GOT3 (cell line): ENCODE results near the gene PTCH1.

Source experiments
- DNase-seq: peaks from one replicate; lab custom pipeline; 2025; ENCODE audit warnings: mixed read lengths; lab: John Stamatoyannopoulos, UW

Gene PTCH1

DNA sequence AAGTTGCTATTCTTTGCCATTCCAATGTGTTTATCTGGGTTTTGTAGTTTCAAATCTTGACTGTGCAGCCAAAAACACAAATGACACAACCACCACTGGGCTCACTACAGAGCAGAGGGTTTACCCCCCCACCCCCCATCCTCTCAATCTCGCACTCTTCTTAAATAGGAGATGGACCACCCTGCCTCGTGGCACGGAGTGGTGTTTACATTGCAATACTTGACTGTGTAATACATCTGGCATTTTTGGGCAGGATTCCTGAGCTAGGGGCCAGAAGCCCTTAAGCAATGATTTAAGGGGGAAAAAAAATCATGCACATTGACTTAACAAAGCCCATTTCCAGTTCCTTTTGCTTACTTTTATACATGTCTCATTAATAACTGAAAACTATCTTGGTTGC, 19.0 kb downstream of the PTCH1 start:
- DNase-seq: no peak

DNA sequence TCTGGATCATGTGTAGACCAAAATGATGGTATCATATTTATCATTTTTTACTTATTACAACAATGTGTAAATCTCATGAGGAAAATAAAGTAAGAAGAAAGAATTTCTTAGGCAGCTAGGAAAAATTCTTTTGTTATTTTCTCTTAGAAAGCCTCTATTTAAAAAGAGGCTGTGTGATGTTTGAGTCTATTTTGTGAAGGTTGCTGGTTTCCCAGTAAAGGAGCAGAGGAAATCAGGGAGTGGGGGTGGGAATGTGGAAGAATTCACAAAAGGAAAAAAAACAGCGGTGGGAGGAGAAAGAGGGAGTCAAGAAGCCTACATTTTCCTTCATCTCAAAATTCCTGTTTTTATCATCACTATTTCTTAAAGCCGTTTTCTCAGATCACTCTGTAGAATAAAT, 20.1 kb downstream of the PTCH1 start:
- DNase-seq: no peak

DNA sequence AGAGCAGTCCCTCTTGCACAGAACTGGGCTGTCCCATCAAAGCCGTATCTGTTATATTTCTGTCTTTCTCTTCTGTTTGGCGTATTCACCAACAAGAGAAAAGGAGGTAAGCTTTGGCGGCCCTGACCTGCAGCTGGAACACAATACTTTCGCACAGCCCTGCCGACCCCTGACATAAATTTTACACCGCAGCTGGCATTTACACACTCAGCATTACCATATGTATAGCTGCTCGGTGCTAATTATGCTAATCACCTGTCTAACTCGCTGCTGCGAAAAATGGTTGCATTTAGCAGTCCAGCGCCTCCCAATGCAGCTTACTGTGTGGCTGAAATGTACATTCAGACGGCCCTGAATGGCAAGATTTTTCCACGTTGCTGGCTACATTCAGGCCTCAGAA, 20.8 kb downstream of the PTCH1 start:
- DNase-seq: no peak

DNA sequence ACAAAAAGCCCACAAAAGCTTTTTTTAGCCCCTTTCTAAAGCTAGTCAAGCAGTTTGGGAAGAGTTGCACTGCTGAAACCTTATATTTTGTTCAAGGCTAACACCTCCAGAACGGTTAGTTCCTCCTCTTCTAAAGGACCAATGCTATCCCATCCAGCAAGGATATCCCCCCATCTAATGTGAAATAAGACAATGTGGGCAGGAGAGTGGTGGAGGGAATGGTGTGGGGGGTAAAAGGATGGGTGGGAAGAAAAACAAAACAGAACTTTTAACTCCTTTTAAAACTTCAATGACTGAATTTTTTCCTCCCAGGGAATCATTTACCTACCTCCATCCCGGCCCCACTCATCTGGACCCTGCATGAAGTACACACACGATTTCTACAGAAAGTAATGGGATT, 21.2 kb downstream of the PTCH1 start:
- no peak for DNase-seq

DNA sequence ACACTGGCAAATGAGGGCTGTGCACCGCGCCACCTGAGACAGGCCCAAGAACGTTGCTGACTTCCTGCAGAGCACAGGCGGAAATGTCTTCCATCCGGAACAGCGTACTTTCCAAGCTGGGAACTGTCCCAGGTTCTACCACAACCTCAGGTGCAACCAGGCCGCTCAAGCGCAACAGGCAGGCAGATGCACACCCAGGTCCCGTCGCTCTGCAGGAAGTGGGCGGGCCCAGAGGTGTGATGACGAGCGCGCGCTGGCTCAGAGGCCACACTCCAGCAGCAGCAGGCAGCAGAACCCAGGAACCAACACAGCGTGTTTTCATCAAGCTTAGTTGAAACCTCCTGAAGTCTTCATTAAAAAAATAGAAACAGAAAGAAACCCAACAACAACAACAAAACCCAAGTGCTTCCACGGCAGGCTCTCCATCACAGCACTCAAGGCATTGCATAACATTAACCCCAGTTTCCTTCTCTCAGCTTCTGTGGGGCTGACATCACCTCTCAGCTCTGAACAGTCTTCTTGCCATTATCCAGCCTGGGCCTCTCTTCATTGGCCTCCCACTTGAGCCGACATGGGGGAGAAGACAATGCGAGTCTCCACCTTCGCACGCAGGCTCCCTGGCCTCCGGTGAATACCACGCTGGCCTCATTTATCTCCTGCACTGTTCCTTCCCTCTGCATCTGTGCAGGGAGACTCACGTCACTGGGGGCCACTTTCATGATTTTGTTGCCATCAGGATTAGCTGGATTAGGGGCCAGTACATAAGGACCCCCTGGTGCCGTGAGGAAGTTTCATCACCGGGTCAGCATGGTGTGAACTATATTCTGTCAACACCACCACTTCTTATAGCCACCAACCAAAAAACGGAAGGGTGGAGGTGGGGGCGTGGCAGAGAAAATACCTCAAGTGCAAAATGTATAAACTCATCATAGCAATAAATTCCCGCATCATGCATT, 22.1 kb downstream of the PTCH1 start:
- DNase-seq: no peak

DNA sequence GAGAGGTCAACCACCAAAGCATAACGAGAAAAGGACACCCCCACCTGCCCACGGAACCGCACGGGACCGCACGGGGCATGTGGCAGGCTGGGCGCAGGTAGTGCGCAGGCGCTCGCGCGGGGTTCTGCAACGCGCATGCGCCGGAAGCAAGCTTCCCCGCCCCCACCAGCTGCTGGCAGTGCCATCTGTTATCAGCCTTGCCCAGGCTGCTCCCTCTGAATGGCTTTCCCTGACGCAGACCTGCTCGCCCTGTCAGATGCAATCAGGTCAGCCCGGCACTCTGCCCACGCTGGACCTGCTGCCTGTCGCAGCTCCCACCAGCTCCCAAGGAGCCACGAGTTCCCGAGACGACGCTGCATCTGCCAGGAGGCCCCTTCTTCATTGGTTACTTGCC, 22.8 kb downstream of the PTCH1 start:
- no peak for DNase-seq

DNA sequence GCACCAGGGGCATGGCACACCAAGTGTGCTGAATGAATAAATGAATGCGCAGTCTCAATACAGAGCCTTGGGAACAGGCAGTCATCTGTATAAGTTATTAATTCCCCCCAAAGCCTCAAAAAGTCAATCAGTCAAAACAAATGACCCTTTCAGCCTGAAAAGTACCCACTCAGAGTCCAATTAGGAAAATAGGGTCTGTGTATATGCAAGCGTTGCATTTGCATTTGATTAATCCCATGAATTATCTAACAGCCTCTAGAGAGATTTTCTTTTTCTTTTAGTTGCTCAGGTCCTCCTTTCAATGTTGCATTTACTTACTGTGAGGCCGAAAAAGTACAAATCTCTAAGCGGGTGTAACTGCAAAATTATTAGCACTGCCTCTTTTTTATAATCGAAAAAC, 23.4 kb downstream of the PTCH1 start:
- DNase-seq: no peak

DNA sequence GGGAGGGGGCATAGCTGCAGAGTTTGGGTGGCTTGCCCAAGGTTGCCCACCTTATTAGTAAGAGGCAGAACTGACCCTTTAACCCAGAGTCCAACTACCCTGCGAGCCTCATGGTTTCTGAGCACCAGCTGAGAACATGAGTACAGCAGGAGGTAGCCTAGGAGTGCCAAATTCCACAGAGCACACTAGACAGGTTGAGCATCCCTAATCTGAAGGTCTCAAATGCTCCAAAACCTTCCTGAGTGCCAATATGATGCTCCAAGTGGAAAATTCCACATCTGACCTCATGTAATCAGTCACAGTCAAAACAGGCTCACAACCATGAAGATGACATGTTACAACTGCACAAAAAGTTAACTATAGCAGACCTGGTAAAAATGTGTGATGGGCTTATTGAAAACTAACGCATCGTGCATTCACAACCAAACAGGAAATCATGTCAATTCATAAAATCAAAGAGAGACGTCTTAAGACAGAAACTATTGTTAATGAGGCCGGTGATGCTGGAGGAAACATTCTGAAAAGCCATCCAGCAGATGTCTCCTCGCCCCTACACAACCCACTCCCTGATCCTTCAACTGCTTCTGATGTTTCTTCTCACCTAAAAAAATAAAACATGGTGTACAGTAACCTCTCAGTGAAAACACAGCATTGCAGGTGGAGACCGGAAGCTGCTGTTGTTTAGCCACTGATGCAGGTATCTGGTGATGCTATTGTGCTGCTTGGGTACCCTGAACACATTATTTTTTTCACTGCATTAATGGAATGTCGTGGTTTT, 25.0 kb downstream of the PTCH1 start:
- DNase-seq: no peak

DNA sequence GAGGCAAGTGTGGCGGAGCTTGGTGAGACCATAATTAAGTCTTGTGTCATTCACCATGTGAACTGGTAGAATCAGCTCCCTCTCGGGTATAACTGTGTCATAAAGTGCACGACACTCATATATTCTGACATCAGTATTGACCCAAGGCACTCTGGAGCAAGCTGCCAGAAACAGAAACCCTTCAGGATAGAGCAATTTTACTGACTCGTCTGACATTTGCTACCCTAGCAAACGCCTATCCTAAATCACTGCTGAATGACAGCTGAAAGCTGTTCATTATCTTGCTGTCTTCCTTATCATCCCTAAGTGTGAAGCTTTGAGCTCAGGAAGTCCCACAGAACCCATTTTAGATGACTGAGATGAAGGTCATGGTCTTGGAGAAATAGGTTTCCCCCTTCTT, 27.8 kb downstream of the PTCH1 start:
- DNase-seq: no peak

DNA sequence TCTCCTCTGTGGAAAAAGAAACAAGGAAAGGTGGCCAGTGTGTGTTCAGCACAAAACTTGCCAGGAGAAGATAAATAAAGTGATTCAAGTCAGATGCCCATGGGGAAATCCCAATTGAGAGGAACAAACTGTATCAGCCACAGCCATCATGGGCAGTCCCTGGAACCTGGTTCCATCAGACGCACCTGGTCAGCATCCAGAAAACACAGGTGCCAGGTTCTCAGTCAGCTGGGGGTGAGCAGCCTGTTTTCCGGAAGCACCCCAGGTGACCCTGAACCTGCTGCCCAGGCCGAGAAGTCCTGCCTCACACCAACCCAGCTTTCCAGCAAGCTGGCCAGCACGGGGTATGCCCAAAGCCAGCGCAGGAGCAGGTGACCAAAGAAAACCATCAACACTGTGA, 30.5 kb downstream of the PTCH1 start:
- DNase-seq: no peak

DNA sequence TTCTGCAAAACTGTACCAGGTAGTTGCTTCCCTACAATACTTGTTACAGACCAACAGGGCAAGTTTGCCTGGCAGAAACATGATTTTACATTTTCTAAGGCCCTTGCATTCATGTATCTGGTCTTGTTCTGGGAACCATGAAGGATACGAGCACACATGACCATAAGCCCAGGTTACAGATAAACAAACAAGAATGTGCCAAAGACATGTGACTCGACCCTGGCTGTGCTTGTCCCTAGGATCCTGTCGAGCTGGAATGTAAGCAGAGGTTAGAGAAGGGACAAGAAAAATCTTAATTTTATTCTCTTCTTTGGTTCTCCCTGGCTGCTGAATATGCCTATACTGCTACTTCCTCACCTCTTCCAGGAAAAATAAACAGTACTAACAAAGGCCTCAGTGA, 32.5 kb downstream of the PTCH1 start:
- DNase-seq: no peak

DNA sequence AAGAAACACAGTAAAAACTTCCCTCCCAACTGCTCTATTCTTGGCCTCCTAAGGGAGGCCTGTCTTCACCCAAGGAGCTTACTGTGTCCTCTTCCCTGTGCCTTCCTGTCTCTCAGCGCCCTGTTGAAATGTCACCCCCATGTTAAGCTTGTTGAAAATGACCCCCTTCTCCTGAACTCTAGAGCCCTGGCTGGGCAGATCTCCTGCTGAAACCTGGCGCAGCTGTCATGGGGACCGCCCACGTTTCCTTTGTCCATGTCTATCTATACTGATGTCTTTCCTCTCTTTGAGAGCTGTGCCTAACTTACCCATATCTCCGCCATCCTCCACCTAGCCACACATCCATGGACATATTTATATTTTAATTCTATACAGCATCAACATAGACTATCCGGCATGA, 33.3 kb downstream of the PTCH1 start:
- no peak for DNase-seq

DNA sequence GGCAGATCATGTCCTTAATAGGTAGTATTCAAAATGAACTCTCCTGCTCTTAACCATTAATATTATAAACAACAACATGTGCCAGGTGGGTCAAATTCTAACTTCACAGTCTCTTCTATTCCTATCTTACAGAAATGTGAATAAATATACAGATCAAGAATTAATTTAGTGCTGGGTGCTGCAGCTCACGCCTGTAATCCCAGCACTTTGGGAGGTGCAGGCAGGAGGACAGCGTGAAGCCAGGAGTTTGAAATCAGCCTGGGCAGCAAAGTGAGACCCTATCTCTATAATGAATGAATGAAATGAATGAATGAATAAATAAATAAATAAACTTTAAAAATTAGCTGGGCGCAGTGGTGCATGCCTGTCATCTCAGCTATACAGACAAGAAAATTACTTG, 34.1 kb downstream of the PTCH1 start:
- no peak for DNase-seq

DNA sequence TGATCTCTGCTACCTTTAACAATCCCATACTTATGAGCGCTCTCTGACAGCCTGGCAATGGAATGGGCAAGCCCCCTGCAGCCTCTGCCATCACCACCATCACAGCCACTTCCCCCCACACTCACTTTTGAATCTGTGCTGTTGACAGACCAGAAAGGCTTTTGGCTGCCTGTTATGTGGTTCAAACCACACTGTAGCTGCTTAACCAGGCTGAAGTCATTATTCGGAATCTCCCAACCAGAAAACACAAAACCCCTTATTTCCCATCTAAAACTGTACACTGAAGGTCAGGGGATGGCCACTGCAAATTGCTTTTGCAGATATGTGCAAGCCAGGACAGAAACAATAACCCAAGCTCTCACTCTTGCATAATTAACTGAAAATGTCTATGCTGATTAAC, 35.8 kb downstream of the PTCH1 start:
- no peak for DNase-seq

DNA sequence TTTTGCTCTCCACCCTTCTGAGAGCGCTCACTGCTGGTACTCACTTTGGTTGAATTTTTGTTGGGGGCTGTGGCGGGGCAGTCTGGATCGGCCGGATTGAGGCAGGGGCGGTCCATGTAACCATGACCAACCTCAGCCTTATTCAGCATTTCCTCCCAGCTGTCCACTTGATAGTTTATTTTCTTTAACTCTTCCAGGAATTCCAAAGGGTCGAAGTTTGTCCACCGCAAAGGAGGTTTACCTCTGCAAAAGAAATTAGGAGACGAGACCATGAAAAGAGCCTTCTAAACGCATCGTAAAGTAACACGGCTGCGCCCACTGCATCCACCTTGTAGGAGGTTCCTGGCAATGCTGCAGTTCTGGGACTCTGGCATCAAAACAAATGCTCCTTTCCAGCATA, 36.4 kb downstream of the PTCH1 start:
- no peak for DNase-seq

DNA sequence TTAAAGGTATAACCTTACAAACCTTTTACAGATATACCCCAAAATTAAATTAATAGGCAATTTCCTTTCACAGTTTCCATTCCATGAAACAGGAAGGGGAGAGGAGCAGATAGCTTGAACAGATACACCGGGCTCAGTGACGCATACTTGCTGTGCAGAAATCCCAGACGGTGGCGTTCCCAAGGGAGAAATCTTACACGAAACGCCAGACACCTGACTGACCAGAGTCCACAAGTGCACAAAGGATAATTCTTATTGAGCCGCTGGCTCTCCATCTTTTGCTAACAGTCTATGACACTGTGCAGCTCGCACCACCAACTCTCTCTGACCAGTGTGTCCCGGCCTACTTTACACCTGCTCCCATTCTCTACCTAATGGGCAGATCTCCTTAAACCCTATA, 37.4 kb downstream of the PTCH1 start:
- no peak for DNase-seq

DNA sequence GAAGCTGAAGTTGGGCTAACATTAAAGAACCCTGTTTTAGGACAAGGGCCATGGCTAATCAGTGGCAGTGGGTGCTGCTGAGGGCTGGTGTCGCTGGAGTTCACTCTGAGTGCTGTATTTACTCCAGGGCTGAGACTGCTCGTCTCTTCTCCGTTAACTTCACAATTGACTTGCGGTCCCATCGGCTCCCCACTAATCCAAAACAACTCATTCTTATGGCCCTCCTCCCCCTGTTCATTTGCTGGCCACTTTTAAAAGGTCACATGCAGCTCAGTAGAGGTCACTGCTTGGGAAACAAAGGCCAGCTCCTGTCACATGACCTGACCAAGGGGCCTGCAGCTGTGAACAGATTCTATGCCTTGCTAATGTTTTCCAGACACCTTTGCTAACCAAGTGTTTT, 38.4 kb downstream of the PTCH1 start:
- DNase-seq: no peak

DNA sequence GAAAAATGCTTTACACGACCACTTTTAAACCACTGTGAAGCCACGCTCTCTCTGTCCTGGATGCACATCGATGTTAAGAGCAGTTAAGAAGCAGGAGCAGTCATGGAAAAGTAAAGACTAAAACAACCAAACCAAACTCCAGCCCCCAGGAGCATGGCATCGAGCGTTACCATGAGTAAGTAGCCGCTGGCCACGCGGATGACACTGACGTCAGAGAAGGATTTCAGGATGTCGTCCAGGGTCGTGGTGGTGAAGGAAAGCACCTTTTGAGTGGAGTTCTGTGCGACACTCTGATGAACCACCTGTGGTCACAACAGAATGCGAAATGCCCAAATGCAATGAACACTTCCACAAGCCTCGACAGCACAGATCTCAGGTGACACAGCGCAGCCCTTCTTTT, 38.9 kb downstream of the PTCH1 start:
- DNase-seq: no peak

DNA sequence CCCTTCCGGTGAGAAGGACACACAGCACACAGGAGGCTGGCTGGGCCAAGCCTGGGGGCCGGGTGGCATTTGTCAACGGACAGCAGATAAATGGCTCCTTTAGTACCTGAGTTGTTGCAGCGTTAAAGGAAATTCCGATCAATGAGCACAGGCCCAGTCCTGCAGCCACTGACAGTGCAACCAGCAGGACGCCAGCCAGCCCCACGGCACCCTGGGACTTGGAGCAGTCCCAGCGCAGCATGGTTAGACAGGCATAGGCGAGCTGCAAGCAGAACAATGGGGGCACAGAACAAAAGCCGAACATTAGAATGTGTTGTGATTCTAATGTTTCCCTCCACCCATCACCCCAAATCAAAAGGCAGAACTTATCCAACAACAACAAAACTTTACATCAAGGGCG, 39.3 kb downstream of the PTCH1 start:
- no peak for DNase-seq

DNA sequence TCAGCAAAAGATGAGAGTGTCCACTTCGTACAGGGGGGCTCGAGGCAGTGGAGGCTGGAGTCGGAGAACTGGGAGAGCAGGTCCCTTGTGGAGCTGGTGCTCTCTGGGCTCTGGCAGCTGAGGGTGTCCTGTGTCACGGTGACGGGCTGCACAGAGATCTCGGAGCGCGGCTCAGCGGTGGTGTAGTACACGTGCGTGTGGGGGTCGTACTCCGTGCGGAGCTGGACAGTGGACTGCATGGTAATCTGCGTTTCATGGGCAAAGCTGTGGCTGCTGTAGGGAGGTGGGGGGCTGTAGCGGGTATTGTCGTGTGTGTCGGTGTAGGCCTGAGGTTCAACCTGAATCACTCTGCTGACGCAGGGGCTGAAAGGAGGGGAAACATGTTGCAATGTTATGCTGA, 48.0 kb downstream of the PTCH1 start:
- no peak for DNase-seq

DNA sequence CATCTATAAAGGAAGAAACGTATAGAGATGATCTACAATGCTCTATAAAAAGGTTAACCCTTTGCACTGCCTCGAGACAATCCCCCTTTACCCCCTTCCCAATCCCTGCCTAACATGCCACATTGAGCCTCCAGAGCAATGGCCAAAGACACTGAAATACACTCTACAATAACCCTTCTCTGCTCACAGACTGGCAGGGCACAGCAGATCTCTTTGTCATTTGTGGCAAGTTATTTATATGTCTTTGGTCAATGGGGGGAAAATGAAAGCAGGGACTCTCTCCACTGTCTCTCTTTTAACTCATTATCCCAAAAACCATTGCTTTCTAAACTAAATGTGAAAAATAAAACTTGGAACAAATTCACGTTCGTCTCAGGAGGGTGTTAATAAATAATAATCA, 51.7 kb downstream of the PTCH1 start:
- no peak for DNase-seq

DNA sequence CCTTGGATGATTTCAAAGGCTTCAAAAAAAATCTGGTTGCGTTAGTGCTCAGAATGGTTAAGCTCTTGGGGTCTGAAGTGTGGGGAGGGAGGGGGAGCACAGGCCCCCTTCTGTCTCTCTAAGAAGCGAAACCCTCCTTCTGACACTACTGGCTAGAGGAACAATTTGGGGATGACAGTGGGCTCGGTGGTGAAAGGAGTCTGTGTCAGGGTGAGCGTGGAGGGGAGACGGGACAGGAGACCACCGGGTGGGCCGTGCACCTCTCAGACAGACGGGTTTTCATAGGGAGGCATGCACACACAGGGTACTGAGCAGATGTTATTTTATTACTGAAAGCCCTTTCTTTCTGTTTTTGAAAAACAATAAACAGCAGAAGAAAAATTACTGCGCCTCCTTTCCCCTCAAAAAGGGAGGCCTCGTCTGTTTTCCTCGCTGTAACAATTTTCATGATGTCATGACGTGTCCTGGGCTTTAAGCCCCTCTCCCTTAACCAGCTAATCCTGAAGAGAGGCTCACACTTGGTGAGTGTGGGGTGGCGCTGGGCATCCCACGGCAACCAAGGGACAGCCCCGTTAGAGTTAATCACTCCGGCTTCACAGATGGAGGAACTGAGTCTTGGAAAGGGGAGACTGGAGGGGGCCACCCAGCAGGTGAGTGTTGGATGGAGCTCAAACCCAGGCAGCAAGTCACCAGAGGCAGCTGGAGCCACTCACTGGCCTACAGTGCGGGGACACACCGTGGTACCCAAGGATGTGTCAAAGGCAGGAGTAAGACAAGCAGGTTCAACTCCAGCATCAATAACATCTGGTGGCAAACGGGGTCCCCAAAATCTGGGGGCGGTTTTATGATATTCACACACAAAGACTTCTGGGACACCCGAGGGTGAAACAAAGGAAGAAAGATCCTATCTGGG, 53.4 kb downstream of the PTCH1 start:
- DNase-seq: no peak
